CD4-positive, alpha-beta memory T cell (primary cell): ENCODE data around the gene IL9. TPM values are rescaled to one million over a fixed set of nuclear protein-coding genes. Genes with fewer than 3 reads are reported as not detected.

Experiments used
- CTCF ChIA-PET: fragments of 350-600 bp; sonication (Branson Sonifier 250); formaldehyde crosslinking; loops from one replicate; lab custom pipeline; 2021; ENCODE audit warnings: inconsistent platforms; ENCODE audit not compliant: partially characterized antibody; lab: Charles Lee
- POLR2A ChIA-PET: fragments of 350-600 bp; sonication (Branson Sonifier 250); formaldehyde crosslinking; loops from one replicate; lab custom pipeline; 2021; ENCODE audit not compliant: partially characterized antibody; lab: Charles Lee
- DNase-seq, 5 donors: peaks; one replicate each; pipeline versions ENCODE4 v3.0.0 to v3.0.0-alpha.2; 2020 to 2022; ENCODE audit warnings: mixed read lengths in 1 of 5
- H3K27ac ChIP-seq: one replicate; pipeline ENCODE4 v1.7.0; 2013; ENCODE audit warnings: low read depth, low read length
- H3K27me3 ChIP-seq: 2 replicates; pipeline ENCODE4 v1.7.0; 2013; ENCODE audit warnings: mild to moderate bottlenecking, low read length, moderate library complexity; ENCODE audit not compliant: insufficient read depth
- H3K36me3 ChIP-seq: 2 replicates; pipeline ENCODE4 v1.7.0; 2013; ENCODE audit warnings: mild to moderate bottlenecking, low read length, moderate library complexity; ENCODE audit not compliant: insufficient read depth
- H3K4me1 ChIP-seq: 2 replicates; pipeline ENCODE4 v1.7.0; 2013; ENCODE audit warnings: mild to moderate bottlenecking, low read length, moderate library complexity; ENCODE audit not compliant: insufficient read depth
- H3K4me3 ChIP-seq, 2 donors: one replicate each; pipeline ENCODE4 v1.7.0; 2013; ENCODE audit warnings: low read length in 2 of 2, mild to moderate bottlenecking in 1 of 2
- H3K9me3 ChIP-seq, 2 donors: one replicate each; pipeline ENCODE4 v1.7.0; 2013; ENCODE audit warnings: low read length in 2 of 2, control low read depth in 1 of 2; ENCODE audit not compliant: control insufficient read depth in 1 of 2
- H3K27ac Mint-ChIP-seq, 7 donors: one replicate each; pipeline ENCODE4 v1.8.0; 2020 to 2021; ENCODE audit warnings: mixed read lengths in 7 of 7, mild to moderate bottlenecking in 6 of 7, inconsistent platforms in 3 of 7, moderate library complexity in 3 of 7
- H3K27me3 Mint-ChIP-seq, 2 donors: one replicate each; pipeline ENCODE4 v1.8.0; 2020 to 2021; ENCODE audit warnings: mixed read lengths in 2 of 2
- H3K36me3 Mint-ChIP-seq, 2 donors: one replicate each; pipeline ENCODE4 v1.8.0; 2020 to 2021; ENCODE audit warnings: mixed read lengths in 2 of 2, inconsistent platforms in 1 of 2, mild to moderate bottlenecking in 1 of 2
- H3K4me1 Mint-ChIP-seq, 4 donors: one replicate each; pipeline ENCODE4 v1.8.0; 2020 to 2021; ENCODE audit warnings: mixed read lengths in 4 of 4, mild to moderate bottlenecking in 1 of 4
- H3K4me3 Mint-ChIP-seq, 8 donors: one replicate each; pipeline ENCODE4 v1.8.0; 2020 to 2021; ENCODE audit warnings: mixed read lengths in 8 of 8, mild to moderate bottlenecking in 7 of 8, moderate library complexity in 6 of 8, inconsistent platforms in 3 of 8
- H3K9me3 Mint-ChIP-seq, 8 donors: one replicate each; pipeline ENCODE4 v1.8.0; 2020 to 2021; ENCODE audit warnings: mixed read lengths in 8 of 8, mild to moderate bottlenecking in 5 of 8, inconsistent platforms in 3 of 8, moderate library complexity in 1 of 8
- intact Hi-C: fragments of 100-400 bp; cut with micrococcal nuclease; formaldehyde crosslinking; loops from one replicate; pipeline ENCODE4 v1.15.1; 2023
- polyA plus RNA-seq, 2 donors: library from polyadenylated mRNA; unstranded; fragments of 300-500 nt; fragmentation: Illumina TruSeq; gene quantifications; one replicate each; pipeline ENCODE4 v1.2.3, GENCODE V29; 2021
- total RNA-seq, 2 experiments: library from RNA; stranded (reverse); gene quantifications; one replicate each; pipeline ENCODE4 v1.2.3, GENCODE V29; 2021

Gene IL9
- total and polyA plus RNA-seq, 4 experiments from 2014 or later, result not detected

DNA sequence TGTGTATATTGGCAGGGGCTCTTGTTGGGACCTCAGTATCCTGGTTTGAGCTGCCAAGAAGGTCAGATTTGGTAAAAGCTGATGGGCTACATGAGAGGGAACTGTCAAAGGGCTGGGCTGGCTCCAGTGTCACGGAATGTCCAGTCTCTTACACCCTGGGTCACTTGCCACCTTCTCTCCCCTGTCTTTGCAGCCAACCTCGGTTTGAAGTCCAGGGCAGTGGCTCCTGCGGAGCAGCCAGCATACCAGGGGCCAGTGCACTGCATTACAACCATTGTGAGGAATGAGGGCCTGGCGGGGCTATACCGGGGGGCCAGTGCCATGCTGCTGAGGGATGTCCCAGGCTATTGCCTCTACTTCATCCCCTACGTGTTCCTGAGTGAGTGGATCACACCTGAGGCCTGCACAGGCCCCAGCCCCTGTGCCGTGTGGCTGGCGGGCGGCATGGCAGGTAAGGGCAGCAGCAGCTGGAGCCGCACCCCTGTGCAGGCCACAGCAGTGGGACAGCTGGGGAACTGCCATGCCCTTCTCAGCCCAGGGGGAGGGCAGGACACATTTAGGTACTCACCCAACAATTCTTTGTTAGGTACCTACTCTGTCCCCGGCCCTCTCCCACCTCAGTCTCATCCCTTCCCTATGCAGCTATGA lies 24.2 kb downstream of the IL9 start:
- Histone ChIP-seq H3K36me3 (no peaks in the 10 kb centered on the region), H3K27me3 (no peaks in the 10 kb centered on the region), H3K27ac (no peak overlapping the region), H3K4me3 (no peak overlapping the region), H3K9me3 (no peaks in the 10 kb centered on the region), H3K4me1 (no peaks in the 10 kb centered on the region)
- ChIA-PET POLR2A (no interaction called here), CTCF (interaction anchor here (1.0 to 1.1 kb wide), 2 partner anchors 32 to 341 kb away, joined by 3 read pairs; no protein-coding TSS in a partner anchor)
- no peak overlapping the region for H3K4me3 Mint-ChIP-seq
- H3K27ac Mint-ChIP-seq, result no peak overlapping the region
- DNase-seq, result no peak
- peaks cover 0 to 13% of the 10 kb centered on the region in 2 donors for H3K27me3 Mint-ChIP-seq
- H3K36me3 Mint-ChIP-seq, result no peaks in the 10 kb centered on the region
- no peaks in the 10 kb centered on the region for H3K9me3 Mint-ChIP-seq
- intact Hi-C loops, result no loop called here
- H3K4me1 Mint-ChIP-seq, result peaks cover 0 to 1% (median 0%) of the 10 kb centered on the region in 4 donors

DNA sequence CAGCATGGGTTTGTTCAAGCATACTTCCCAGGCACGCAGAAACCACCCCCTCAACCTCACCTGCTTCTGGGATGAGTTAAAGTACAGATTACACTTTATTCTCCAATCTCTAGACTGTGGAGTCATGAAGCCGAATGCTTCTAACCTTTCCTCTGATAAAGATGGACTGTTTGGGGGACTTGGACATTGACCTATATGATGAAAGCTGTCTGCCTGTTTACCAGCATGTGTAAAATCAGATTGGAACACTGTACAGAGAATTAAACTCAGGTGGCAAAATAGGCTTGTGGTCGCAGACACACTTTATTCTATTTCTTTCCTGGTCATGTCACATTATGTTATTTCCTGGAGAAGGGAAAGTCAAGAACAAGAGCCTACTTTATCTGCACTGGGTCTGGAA lies 25.7 kb downstream of the IL9 start:
- Mint-ChIP-seq H3K4me3 (no peak overlapping the region), H3K4me1 (peaks cover 0 to 1% (median 0%) of the 10 kb centered on the region in 4 donors), H3K27me3 (peaks cover 0 to 9% of the 10 kb centered on the region in 2 donors), H3K9me3 (no peaks in the 10 kb centered on the region), H3K36me3 (no peaks in the 10 kb centered on the region), H3K27ac (no peak overlapping the region)
- Histone ChIP-seq H3K4me3 (no peak overlapping the region), H3K27me3 (no peaks in the 10 kb centered on the region), H3K4me1 (no peaks in the 10 kb centered on the region), H3K27ac (no peak overlapping the region), H3K36me3 (no peaks in the 10 kb centered on the region), H3K9me3 (no peaks in the 10 kb centered on the region)
- ChIA-PET POLR2A (no interaction called here), CTCF (no interaction called here)
- DNase-seq, result no peak
- intact Hi-C loops, result no loop called here

DNA sequence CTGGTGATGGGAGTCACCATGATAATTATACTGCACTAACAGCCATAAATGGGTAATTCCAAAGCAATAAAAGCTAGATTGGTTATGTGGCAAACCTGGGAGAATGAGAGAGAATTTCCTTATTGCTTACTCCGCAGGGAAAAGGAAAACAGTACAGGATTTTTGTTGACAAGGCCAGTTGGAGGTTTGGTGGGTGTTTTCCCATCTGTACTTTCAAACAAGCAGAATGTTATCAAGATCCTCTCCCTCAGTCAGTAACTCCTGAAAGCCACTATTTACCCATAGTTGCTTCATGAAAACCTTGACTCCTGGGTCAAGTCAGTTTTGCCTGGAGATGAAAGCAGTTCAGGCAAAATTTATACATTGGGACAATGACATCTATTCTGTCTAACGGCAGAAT lies 26.4 kb downstream of the IL9 start:
- no peak for DNase-seq
- no peak overlapping the region for H3K27ac ChIP-seq

DNA sequence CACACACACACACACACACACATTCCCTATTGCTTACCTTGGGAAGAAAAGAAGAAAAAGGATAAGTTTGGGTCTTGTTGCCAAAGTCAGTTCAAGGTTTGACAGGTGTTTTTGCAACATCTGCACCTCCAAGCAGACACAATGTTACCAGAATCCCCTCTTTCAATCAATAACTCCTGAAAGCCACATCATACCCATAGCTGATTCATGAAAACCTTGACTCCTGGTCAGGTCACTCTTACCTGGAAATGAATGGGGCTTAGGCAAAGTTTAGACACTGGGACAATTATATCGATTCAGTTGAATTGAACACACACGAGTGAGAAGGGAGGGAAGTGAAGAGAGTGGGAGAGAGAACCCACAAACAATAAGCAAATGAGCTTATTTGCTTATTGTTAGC lies 27.0 kb downstream of the IL9 start:
- H3K4me3 Mint-ChIP-seq, result no peak overlapping the region
- peaks cover 0 to 1% (median 0%) of the 10 kb centered on the region in 4 donors for H3K4me1 Mint-ChIP-seq
- no peaks in the 10 kb centered on the region for H3K9me3 Mint-ChIP-seq
- Histone ChIP-seq H3K4me3 (no peak overlapping the region), H3K4me1 (no peaks in the 10 kb centered on the region), H3K36me3 (no peaks in the 10 kb centered on the region), H3K9me3 (no peaks in the 10 kb centered on the region), H3K27me3 (no peaks in the 10 kb centered on the region), H3K27ac (no peak overlapping the region)
- ChIA-PET POLR2A (no interaction called here), CTCF (no interaction called here)
- intact Hi-C loops, result no loop called here
- H3K36me3 Mint-ChIP-seq, result no peaks in the 10 kb centered on the region
- no peak for DNase-seq
- no peak overlapping the region for H3K27ac Mint-ChIP-seq
- H3K27me3 Mint-ChIP-seq, result peaks cover 1 to 9% of the 10 kb centered on the region in 2 donors

More for the DNA sequence above, 26.4 kb downstream of the IL9 start:
- Histone ChIP-seq H3K27me3 (no peaks in the 10 kb centered on the region), H3K9me3 (no peaks in the 10 kb centered on the region), H3K4me3 (no peak overlapping the region), H3K36me3 (no peaks in the 10 kb centered on the region), H3K4me1 (no peaks in the 10 kb centered on the region)
- peaks cover 0 to 1% (median 0%) of the 10 kb centered on the region in 4 donors for H3K4me1 Mint-ChIP-seq
- H3K36me3 Mint-ChIP-seq, result no peaks in the 10 kb centered on the region
- no peak overlapping the region for H3K27ac Mint-ChIP-seq
- CTCF ChIA-PET, result no interaction called here
- intact Hi-C loops, result no loop called here
- peaks cover 1 to 9% of the 10 kb centered on the region in 2 donors for H3K27me3 Mint-ChIP-seq
- H3K9me3 Mint-ChIP-seq, result no peaks in the 10 kb centered on the region
- POLR2A ChIA-PET, result no interaction called here
- H3K4me3 Mint-ChIP-seq, result no peak overlapping the region

DNA sequence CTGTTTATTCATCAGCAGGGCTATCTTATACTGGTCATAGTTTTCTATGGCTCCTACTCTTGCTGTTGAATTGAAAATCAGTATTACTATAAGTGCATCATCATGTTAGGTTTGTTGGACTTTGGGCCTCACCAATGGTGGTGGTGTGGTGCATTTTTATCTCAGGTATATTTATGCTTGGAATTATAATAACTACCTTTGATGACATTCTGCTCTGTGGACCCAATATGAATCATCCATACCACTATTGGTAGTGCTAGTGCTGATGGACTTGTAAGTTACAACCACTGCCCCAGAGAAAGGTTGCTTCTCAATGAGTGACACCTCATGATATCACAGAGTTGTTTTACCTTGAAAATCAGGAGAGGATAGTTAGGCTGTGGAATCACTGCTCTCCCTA lies 28.0 kb downstream of the IL9 start:
- no peak overlapping the region for H3K27ac Mint-ChIP-seq

DNA sequence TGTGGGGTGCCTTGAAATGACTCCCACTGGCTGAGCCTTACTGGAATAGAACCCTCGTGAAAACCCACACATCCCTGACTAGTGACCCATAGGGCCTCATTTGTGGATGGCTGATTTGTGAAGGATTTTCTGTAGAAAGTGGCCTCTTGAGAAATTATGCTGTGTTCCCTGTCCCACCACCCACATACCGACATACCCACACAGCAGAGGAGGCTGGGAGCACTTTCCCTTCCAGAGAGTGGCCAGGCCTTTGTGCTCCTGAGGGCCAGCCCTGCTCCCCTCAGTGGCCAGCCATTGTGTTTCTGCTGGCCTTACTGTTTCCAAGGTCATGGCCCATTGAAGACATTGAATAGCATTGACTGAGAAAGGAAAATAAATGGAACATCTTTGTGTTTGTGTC lies 29.6 kb downstream of the IL9 start:
- Mint-ChIP-seq H3K27ac (no peak overlapping the region), H3K36me3 (no peaks in the 10 kb centered on the region), H3K4me3 (peak overlapping the region in 1 of 8 donors; percentile 8), H3K27me3 (peaks cover 4% of the 10 kb centered on the region in 2 donors), H3K9me3 (no peaks in the 10 kb centered on the region), H3K4me1 (peaks cover 0 to 1% (median 0%) of the 10 kb centered on the region in 4 donors)
- intact Hi-C loops, result no loop called here
- Histone ChIP-seq H3K9me3 (no peaks in the 10 kb centered on the region), H3K4me1 (no peaks in the 10 kb centered on the region), H3K4me3 (no peak overlapping the region), H3K36me3 (no peaks in the 10 kb centered on the region), H3K27me3 (no peaks in the 10 kb centered on the region), H3K27ac (no peak overlapping the region)
- ChIA-PET CTCF (interaction anchor here (1.3 kb wide), 1 partner anchor 10 kb away, joined by 3 read pairs; no protein-coding TSS in a partner anchor), POLR2A (no interaction called here)
- no peak for DNase-seq

More for the DNA sequence above, 28.0 kb downstream of the IL9 start:
- no peaks in the 10 kb centered on the region for H3K9me3 Mint-ChIP-seq
- Histone ChIP-seq H3K4me1 (no peaks in the 10 kb centered on the region), H3K27ac (no peak overlapping the region), H3K4me3 (no peak overlapping the region), H3K36me3 (no peaks in the 10 kb centered on the region), H3K9me3 (no peaks in the 10 kb centered on the region), H3K27me3 (no peaks in the 10 kb centered on the region)
- intact Hi-C loops, result no loop called here
- peaks cover 3 to 9% of the 10 kb centered on the region in 2 donors for H3K27me3 Mint-ChIP-seq
- no peak for DNase-seq
- H3K36me3 Mint-ChIP-seq, result no peaks in the 10 kb centered on the region
- ChIA-PET POLR2A (no interaction called here), CTCF (no interaction called here)
- no peak overlapping the region for H3K4me3 Mint-ChIP-seq
- peaks cover 0 to 1% (median 0%) of the 10 kb centered on the region in 4 donors for H3K4me1 Mint-ChIP-seq

DNA sequence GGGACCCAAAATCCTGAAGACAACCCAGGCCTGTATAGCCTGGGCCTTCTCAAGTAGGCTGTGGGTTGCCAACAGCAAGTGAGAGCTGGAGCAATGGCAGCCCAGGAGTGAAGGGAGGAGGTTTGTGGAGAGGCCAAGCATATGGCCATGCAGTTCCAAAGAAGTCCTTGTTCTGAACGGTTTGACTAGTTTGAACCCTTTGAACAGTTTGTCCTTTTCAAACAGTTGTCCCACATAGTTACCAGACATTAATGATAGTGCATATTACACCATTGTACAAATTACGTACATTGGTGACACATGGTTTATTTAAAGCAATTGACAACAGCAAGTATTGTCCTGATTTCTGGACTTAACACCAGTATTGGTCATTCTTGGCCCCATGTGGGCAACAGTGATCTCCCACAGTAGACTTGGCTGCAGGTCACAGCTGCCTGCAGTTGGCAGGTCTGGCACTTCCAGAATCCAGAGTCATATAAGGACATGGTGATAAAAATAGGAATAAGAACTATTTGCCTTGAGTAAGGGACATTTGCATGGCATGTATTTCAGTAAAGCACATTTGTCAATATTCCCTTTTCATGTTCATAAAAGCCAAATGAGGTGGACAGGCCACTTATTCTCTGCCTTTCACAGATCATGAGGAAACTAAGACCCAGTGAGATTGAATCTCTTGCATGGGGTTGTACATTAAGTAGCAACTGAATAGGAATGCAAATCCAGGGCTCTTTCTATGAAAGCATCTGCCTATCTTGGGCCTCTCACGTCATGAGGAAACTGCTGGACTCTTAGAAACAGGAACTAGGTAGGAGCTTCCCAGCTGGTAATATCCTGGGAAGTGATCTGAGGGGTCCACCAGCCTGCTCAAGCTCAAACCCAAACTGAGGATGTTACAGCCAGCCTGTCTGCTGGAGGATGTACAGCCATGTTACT lies 30.9 kb downstream of the IL9 start:
- CTCF ChIA-PET, result interaction anchor here (1.3 kb wide), 1 partner anchor 11 kb away, joined by 3 read pairs; no protein-coding TSS in a partner anchor

More for the DNA sequence above, 30.9 kb downstream of the IL9 start:
- Mint-ChIP-seq H3K36me3 (no peaks in the 10 kb centered on the region), H3K27ac (no peak overlapping the region), H3K4me3 (no peak overlapping the region), H3K9me3 (no peaks in the 10 kb centered on the region), H3K4me1 (peaks cover 0 to 1% (median 0%) of the 10 kb centered on the region in 4 donors), H3K27me3 (peaks cover 2 to 4% of the 10 kb centered on the region in 2 donors)
- H3K9me3 ChIP-seq, result no peaks in the 10 kb centered on the region
- DNase-seq, result no peak
- no peak overlapping the region for H3K27ac ChIP-seq
- intact Hi-C loops, result no loop called here
- POLR2A ChIA-PET, result no interaction called here
- H3K4me1 ChIP-seq, result no peaks in the 10 kb centered on the region
- H3K27me3 ChIP-seq, result no peaks in the 10 kb centered on the region
- H3K36me3 ChIP-seq, result no peaks in the 10 kb centered on the region
- no peak overlapping the region for H3K4me3 ChIP-seq
